HG03342 (cell line): ENCODE measurements around the gene ATAD2B.
"Not testable (repeated sequence)": the region's sequence is repeated elsewhere in the genome, so short reads cannot be mapped to it uniquely, and the experiment has no call there.

Source experiments
- ATAC-seq: cut with Tn5 transposase; IDR thresholded peaks from one replicate; pipeline ENCODE4 v1.9.1; 2021; ENCODE audit warnings: mild to moderate bottlenecking, moderate library complexity; ENCODE audit not compliant: unreplicated experiment

The ATAD2B gene

GRCh38 chr2:23926750-23927571, at the start of gene ATAD2B:
ATAD2B (minus strand) TSS chr2:23927123; CDS start chr2:23926770, 353 bp downstream.
- peak; percentile 77 for ATAC-seq

- no peak for ATAC-seq
These were observed 40.9 kb upstream of the ATAD2B start for GRCh38 chr2:23967846-23968245.

DNA sequence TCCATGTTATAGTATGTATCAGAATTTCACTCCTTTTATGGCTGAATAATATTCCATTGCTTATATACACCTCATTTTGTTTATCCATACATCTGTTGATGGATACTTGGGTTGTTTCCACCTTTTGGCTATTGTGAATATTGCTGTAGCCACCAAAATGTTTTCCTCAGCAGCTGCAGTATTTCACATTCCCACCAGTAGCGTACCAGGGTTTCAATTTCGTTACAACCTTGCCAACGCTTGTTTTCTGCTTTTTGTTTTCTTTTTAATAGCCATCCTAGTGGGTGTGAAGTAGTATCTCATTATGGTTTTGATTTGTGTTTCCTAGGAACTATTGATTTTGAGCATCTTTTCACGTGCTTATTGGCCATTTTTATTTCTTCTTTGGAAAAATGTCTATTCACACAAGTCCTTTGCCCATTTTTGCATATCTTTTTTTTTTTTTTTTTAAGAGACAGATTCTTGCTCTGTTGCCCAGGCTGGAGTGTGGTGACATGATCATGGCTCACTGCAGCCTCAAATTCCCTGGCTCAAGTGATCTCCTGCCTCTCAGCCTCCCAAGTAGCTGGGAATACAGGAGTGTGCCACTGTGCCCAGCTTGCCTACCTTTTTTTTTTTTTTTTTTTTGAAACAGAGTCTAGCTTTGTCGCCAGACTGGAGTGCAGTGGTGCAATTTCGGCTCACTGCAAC, 27.5 kb upstream of the ATAD2B start:
- ATAC-seq = no peak

GRCh38 chr2:23953625-23954024, 26.7 kb upstream of the ATAD2B start:
- no peak for ATAC-seq

DNA sequence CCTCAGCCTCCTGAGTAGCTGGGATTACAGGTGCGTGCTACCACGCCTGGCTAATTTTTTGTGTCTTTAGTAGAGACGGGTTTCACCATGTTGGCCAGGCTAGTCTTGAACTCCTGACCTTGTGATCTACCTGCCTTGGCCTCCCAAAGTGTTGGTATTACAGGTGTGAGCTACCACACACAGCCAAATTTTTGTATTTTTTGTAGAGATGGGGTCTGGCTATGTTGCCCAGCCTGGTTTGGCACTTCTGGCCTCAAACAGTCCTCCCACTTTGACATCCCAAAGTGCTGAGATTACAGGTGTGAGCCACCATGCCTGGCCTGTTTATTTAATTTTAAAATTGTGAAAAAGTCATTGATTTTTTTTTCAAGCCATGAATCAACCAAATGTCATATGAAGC, 25.6 kb upstream of the ATAD2B start:
- ATAC-seq = not testable (repeated sequence)

DNA sequence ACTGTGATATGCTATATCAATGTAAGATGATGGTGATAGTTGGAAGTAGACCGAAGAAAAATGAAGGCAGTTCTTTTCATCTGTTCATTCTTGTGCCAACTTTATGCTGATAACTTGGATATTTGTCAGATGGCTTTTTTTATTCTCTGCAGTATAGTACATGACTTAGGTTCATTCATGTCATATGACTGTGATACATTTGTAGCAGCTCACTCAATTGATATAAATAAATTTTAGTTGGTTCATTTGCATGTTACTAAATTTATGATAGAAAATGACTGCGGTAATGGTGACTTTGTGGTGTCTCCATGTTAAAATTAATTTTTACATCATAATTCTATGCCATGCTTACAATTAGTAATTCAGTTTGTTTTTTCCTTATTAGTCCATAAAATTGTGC, 20.4 kb upstream of the ATAD2B start:
- no peak for ATAC-seq

- ATAC-seq = no peak
These were observed 18.1 kb upstream of the ATAD2B start for GRCh38 chr2:23944976-23945375.

DNA sequence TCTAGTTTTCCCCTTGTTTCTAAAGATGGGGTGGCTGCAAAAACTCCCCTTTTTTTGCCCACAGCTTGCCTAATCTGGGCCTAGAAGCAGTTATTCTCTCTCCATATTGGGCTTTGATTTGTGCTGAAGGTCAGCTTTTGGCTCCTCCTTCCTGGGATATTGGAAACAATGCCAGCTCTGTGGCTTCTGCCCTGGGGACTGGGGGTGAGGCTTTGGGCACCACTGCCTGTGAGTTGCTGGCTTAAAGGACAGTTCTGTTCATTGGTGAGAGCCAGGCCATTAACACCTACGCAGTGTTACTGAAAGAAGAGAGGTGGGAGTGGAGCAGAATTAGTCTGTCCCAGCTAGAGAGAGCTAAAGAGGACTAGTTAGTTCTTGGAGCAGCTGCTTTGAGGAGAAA, 17.6 kb upstream of the ATAD2B start:
- no peak for ATAC-seq

GRCh38 chr2:23943666-23944065, 16.7 kb upstream of the ATAD2B start:
- no peak for ATAC-seq

GRCh38 chr2:23941644-23942043, 14.7 kb upstream of the ATAD2B start:
- no peak for ATAC-seq

- ATAC-seq = peak; percentile 58
These were observed 14.0 kb upstream of the ATAD2B start for GRCh38 chr2:23940718-23941620.

DNA sequence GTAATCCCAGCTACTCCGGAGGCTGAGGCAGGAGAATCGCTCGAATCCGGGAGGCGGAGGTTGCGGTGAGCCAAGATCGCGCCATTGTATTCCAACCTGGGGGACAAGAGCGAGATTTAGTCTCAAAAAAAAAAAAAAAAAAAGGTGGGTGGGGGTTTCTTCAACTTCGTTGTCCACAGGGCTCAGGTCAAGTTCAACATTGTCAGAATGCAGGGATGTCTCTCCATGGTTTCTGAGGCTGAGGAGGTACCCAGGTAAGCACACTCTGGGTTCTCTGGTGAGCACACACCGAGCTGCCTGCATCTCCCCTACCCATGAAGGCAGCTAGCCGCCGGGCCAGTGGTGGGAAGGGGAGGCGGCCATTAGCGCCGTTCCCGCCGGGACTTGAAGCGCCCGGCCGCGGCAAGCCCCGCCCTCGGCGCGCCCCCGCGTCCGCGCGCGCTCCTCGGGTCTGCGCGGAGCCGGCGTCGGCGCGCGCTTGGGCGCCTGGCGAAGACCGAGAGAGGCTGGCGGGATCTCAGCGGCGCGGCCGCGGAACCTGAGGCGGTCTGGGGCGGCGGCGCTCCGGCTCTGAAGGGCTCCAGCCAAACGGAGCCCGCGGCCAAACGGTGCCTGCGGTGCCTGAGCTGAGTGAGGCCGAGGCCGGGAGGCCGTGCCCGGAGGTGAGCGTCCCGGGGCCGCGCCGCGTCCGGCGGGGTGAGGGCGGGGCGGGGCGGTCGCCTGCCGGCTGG, 13.2 kb upstream of the ATAD2B start, which contains the start of gene UBXN2A:
UBXN2A (plus strand) TSS at position 477 of the 731 bp plus-strand sequence. CDS start 17,852 bp downstream, outside the sequence.
- ATAC-seq = peak; percentile 76

DNA sequence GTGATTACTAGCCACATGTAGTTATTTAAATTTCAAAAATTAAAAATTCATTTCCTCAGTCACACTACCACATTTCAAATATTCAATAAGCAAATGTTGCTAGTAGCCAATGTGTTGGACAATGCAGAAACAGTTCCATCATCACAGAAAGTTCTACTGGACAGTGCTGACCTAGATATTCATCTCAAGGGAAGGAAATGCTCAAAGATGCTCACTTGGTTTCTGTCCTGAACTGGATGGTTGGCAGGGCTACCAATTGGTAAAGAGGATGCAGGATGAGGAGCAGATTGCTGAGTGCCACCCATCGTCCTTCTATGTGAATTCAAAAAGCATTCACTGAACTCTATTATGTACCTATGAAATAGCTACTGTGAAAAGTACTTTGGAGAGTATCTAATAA, 7.3 kb upstream of the ATAD2B start:
- ATAC-seq = no peak

DNA sequence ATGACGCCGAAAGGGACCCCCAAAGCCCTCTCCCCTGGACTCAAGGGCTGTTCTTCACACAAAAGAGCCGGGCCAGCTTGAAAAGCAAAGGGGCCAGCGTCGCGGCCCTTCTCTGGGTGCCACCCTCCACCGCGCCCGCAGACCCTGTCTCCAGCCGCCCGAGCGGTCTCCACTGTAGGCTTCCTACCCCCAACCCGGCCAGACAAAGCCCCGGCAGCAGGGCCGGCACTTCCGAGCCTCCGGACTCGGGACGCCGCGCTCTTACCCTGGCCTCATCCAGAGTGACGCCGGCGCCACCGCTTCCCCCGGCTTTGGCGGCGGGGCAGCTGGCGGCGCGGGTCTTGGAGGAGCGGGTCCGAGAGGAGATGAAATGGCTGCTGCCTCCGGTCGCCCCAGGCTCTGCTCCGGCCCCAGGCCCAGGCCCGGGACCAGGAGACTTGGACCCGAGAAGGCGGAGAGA, 603 bp downstream of the ATAD2B start:
- ATAC-seq = peak; percentile 14

DNA sequence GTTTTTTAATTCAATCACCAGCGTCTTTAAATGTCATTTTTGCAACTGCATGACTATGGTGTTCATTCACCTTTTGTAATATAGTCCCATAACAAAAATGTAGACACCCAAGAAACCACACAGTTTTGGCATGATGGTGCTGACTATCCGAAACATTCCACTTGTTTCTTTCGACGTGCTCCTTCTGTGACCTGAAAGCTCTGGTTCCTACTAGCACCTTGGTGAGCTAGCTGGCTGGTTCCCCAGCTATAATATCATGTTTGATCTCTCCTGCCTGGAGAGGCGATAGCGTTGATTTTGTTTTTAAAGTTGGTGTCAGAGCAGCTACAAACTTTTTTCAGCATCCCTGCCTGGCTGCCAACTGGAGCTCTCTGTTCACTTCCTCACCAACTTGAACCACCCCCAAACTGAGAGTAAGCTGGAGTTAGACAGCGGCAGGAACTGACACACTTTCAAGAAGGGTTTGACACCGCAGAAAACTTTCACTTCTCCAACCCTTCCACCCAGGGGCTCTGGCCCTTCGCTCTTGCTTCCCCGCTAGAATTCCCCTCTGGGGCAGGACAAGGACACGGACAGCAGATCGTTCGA, 1.1 kb downstream of the ATAD2B start:
- ATAC-seq = peak; percentile 62

DNA sequence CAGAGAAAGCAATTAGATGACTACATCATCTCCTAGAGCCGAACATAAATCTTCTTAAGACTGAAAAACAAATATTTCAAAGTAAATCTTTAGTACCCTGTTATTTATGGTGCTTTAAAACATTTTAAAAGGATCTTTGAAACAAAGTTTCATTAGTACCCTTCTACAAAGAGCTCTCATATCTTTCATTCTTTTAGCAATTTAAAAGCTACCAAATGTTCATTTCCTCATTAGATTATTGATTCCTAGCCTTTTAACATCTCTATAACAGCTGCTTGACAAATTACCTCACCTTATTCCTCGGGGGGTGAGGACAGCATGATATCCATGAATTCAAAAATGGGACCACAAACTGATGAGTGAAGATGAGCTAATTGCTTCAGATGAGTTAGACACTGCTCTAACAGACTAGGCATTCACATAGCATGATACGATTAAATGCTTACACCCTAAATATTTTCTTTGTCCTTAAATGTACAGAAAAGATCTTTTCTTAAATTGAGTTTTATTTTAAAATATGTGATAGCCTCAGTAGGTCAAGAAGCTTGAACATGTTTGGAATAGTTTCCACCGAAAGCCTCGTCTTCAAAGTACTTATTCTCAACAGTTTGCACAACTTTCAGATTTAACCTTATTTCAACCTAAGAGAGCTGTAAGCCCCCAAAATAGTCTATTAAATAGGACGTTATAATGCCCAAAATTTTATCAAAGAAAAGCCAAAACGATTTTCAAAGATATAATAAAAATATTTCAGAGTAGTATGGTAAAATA, 2.1 kb downstream of the ATAD2B start:
- ATAC-seq = no peak

- ATAC-seq = no peak
These were observed 8.0 kb downstream of the ATAD2B start for GRCh38 chr2:23918837-23919489.

- peak; percentile 68 for ATAC-seq
These were observed 10.1 kb downstream of the ATAD2B start for GRCh38 chr2:23916727-23917405.
